ENCODE measurements around the gene PHF20.

DNA sequence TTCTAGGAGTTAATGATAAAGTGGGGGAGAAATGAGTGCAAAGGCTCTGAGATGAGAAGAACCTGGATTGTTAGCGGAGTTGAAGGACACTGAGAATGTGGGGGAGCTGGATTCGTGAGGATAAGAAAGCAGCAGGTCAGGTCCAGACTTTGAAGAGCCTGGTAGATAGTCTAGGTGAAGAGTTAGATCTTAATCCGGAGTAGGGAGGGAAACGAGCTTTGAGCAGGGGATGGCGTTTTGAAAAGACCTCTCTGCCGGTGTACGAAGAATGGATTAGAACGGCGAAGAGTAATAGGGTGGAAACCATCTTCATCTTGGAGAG, 487 bp upstream of the PHF20 start:
- TF ChIP-seq, protein P1, sequence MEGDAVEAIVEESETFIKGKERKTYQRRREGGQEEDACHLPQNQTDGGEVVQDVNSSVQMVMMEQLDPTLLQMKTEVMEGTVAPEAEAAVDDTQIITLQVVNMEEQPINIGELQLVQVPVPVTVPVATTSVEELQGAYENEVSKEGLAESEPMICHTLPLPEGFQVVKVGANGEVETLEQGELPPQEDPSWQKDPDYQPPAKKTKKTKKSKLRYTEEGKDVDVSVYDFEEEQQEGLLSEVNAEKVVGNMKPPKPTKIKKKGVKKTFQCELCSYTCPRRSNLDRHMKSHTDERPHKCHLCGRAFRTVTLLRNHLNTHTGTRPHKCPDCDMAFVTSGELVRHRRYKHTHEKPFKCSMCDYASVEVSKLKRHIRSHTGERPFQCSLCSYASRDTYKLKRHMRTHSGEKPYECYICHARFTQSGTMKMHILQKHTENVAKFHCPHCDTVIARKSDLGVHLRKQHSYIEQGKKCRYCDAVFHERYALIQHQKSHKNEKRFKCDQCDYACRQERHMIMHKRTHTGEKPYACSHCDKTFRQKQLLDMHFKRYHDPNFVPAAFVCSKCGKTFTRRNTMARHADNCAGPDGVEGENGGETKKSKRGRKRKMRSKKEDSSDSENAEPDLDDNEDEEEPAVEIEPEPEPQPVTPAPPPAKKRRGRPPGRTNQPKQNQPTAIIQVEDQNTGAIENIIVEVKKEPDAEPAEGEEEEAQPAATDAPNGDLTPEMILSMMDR (IDR thresholded peaks at IDR 0.05) = no peak
- no peak for TF ChIP-seq POLR2A (IDR thresholded peaks at IDR 0.05)

Measured in ovary (tissue), 3 donors.